ENCODE results near the gene ACLY. TPM values are rescaled to one million over a fixed set of nuclear protein-coding genes. Genes with fewer than 3 reads are reported as not detected.

The ACLY gene
- total RNA-seq, 2 donors from 2014 or later, result 76.3 to 81.5 TPM

DNA sequence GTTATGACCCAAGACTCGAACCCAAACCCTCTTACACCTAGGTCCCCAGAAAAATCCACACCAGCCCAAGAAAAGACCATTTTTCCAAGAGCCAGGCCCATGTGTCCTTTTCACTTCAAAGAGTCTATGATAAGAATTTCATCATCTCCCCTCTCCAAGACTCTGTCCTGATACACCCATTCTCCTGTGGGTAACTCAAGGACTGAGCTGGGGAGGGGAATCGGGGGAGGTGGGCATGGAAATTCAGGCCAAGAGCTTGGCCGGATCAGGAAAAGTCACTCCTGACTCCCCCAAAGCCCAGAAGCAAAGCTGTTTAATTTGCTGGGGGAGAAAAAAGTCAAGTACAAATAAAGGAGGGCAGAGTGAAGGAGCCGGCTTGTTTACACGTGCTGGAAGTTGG, 3.7 kb downstream of the ACLY start:
- H3K9me3 ChIP-seq, result no peaks in the 10 kb centered on the region
- H3K27ac ChIP-seq, result no peak overlapping the region
- H3K36me3 ChIP-seq, result peaks cover 32% of the 10 kb centered on the region
- DNase-seq (ENCODE audit: low spot score) (no peak), ATAC-seq (ENCODE audit: insufficient number of reproducible peaks, low FRiP score, low read depth) (no peak)
- TF ChIP-seq, protein P1, sequence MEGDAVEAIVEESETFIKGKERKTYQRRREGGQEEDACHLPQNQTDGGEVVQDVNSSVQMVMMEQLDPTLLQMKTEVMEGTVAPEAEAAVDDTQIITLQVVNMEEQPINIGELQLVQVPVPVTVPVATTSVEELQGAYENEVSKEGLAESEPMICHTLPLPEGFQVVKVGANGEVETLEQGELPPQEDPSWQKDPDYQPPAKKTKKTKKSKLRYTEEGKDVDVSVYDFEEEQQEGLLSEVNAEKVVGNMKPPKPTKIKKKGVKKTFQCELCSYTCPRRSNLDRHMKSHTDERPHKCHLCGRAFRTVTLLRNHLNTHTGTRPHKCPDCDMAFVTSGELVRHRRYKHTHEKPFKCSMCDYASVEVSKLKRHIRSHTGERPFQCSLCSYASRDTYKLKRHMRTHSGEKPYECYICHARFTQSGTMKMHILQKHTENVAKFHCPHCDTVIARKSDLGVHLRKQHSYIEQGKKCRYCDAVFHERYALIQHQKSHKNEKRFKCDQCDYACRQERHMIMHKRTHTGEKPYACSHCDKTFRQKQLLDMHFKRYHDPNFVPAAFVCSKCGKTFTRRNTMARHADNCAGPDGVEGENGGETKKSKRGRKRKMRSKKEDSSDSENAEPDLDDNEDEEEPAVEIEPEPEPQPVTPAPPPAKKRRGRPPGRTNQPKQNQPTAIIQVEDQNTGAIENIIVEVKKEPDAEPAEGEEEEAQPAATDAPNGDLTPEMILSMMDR (IDR thresholded peaks at IDR 0.05), result no peak
- peaks cover 6 to 20% of the 10 kb centered on the region in 2 donors for H3K4me1 ChIP-seq (ENCODE audit: control insufficient read depth in 1 of 2, low read depth in 2 of 2)
- no peak overlapping the region for H3K4me3 ChIP-seq
- no peaks in the 10 kb centered on the region for H3K27me3 ChIP-seq (replicated peaks; ENCODE audit: insufficient read depth)

DNA sequence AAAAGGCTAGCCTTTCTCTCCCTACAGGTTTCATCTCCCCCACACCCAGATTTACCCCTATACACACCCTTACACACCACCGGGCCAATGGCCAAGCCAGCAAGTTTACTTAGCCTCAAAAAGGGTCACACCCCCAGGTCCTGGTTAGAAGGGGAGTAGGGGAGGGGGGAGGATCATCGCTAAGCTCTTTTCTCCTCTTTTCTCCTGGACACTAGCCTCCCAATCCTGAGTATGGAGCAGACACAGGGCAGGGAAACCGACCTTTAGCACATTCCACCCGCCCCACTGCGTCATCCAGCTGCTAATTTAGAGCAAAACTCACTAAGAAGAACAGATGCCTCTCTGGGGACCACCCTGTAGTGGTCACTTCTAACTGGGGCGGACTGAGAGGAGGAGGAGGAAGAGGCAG, 4.4 kb downstream of the ACLY start:
- no peak for DNase-seq (ENCODE audit: low spot score)
- ATAC-seq (ENCODE audit: insufficient number of reproducible peaks, low FRiP score, low read depth), result no peak
- Histone ChIP-seq H3K27me3 (replicated peaks; ENCODE audit: insufficient read depth) (no peaks in the 10 kb centered on the region), H3K4me3 (no peak overlapping the region), H3K36me3 (peaks cover 38% of the 10 kb centered on the region), H3K4me1 (ENCODE audit: control insufficient read depth in 1 of 2, low read depth in 2 of 2) (peaks cover 6 to 15% of the 10 kb centered on the region in 2 donors), H3K9me3 (no peaks in the 10 kb centered on the region), H3K27ac (no peak overlapping the region)
- TF ChIP-seq, protein P1 (IDR thresholded peaks at IDR 0.05), result no peak

DNA sequence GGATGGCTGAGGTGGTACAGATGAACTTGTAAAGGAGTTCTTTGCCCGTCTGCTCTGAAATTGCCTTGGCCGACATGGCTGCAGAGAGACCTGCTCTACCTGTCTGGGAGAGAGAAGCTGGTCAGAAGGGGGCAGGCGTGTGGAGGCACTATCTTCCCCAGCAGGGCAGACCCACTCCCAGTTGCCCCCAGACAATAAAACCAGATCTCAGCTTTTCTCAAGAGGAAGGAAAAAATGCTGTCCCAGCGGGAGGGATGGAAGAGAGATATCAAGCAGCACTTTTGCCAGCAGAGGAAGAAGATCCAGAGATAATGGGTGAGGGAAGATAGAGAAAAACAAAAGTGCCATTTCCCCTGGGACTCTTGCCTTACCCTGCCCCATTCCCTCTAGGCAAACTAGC, 5.0 kb downstream of the ACLY start:
- Histone ChIP-seq H3K9me3 (no peaks in the 10 kb centered on the region), H3K27me3 (replicated peaks; ENCODE audit: insufficient read depth) (no peaks in the 10 kb centered on the region), H3K4me1 (ENCODE audit: control insufficient read depth in 1 of 2, low read depth in 2 of 2) (peaks cover 6 to 13% of the 10 kb centered on the region in 2 donors), H3K27ac (no peak overlapping the region), H3K4me3 (no peak overlapping the region), H3K36me3 (peaks cover 41% of the 10 kb centered on the region)
- no peak for ATAC-seq (ENCODE audit: insufficient number of reproducible peaks, low FRiP score, low read depth)
- TF ChIP-seq, protein P1 (IDR thresholded peaks at IDR 0.05), result no peak
- DNase-seq (ENCODE audit: low spot score), result no peak

DNA sequence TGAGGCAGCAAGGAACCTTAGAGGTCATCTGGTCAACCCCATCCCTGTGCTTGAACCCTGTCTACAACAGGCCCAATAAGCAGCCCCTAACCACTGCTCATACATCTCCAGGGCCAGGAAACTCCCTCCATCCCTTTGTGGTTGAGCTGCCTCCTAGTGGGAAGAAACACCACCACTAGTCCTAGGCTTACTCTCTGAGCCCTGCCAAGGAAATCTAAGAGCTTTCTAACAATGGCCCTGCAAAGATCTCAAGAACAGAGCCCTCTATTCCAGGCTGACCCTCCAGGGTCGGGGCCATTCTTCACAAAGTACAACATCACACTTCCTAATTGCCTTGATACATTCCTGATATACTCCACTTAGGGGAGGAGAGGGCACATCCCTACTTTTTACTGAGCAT, 5.8 kb downstream of the ACLY start:
- no peak overlapping the region for H3K4me3 ChIP-seq
- H3K27me3 ChIP-seq (replicated peaks; ENCODE audit: insufficient read depth), result no peaks in the 10 kb centered on the region
- ATAC-seq (ENCODE audit: insufficient number of reproducible peaks, low FRiP score, low read depth) (no peak), DNase-seq (ENCODE audit: low spot score) (no peak)
- TF ChIP-seq, protein P1 (IDR thresholded peaks at IDR 0.05), result no peak
- peaks cover 45% of the 10 kb centered on the region for H3K36me3 ChIP-seq
- H3K27ac ChIP-seq, result no peak overlapping the region
- peaks cover 6 to 13% of the 10 kb centered on the region in 2 donors for H3K4me1 ChIP-seq (ENCODE audit: control insufficient read depth in 1 of 2, low read depth in 2 of 2)
- H3K9me3 ChIP-seq, result no peaks in the 10 kb centered on the region

DNA sequence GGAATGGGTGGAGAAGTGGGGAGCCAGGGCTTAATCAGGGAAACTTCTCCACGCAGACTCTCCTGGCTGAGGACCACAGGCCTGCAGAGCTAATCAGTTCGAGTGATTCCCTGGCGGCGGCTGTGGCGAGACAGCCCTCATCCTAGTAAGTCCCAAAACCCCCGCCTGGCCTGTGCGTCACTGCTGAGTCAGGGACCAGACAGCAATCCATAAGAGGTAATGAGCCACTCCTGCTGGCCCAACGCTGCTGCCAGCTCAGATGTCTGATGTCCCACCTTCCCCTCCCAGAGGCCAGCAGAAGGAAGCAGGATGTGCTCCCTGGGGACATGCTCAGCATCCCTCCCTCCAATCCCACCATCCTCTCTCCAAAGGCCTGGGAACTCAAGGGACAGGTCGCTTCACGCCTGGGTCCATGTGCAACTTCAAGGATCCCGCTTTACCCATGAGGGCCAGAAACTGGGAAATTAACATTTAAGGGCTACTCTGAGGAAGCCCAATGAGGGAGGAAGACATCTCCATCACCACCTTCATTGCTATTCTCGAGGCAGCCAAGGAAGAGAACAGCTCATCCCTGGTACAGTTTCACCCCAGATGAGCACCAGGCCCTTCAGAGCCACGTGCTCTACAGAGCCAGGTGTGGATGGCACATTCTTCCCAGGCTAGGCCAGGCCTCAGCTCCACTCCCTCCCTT, 7.9 kb downstream of the ACLY start:
- no peak overlapping the region for H3K4me3 ChIP-seq
- peaks cover 58% of the 10 kb centered on the region for H3K36me3 ChIP-seq
- H3K9me3 ChIP-seq, result no peaks in the 10 kb centered on the region
- no peaks in the 10 kb centered on the region for H3K27me3 ChIP-seq (replicated peaks; ENCODE audit: insufficient read depth)
- ATAC-seq (ENCODE audit: insufficient number of reproducible peaks, low FRiP score, low read depth), result no peak
- TF ChIP-seq, protein P1 (IDR thresholded peaks at IDR 0.05), result no peak
- H3K27ac ChIP-seq, result no peak overlapping the region
- no peaks in the 10 kb centered on the region for H3K4me1 ChIP-seq (ENCODE audit: control insufficient read depth in 1 of 2, low read depth in 2 of 2)
- no peak for DNase-seq (ENCODE audit: low spot score)

All from thoracic aorta (tissue), 2 donors.